Measurements from ENCODE around the gene AACS.
"Not testable (repeated sequence)": the region's sequence is repeated elsewhere in the genome, so short reads cannot be mapped to it uniquely, and the experiment has no call there.

The AACS gene

GRCh38 chr12:125092872-125093680 is 27.8 kb downstream of the AACS start:
- no peak for DNase-seq

GRCh38 chr12:125093681-125094330 is 28.6 kb downstream of the AACS start:
- peak; percentile 21 for DNase-seq

GRCh38 chr12:125096894-125097293 is 31.7 kb downstream of the AACS start:
- DNase-seq, result no peak

GRCh38 chr12:125097427-125097826 is 32.2 kb downstream of the AACS start:
- no peak for DNase-seq

- DNase-seq, result no peak
Measured at GRCh38 chr12:125098676-125099408, 33.6 kb downstream of the AACS start.

GRCh38 chr12:125099409-125099782 is 34.2 kb downstream of the AACS start:
- no peak for DNase-seq

- no peak for DNase-seq
Measured at GRCh38 chr12:125100551-125101434, 35.6 kb downstream of the AACS start.

GRCh38 chr12:125104982-125105381 is 39.7 kb downstream of the AACS start:
- DNase-seq, result no peak

- no peak for DNase-seq
Measured at GRCh38 chr12:125105600-125105999, 40.4 kb downstream of the AACS start.

- DNase-seq, result no peak
Measured at GRCh38 chr12:125110641-125111360, 45.6 kb downstream of the AACS start.

- no peak for DNase-seq
Measured at GRCh38 chr12:125111403-125111802, 46.2 kb downstream of the AACS start.

GRCh38 chr12:125112614-125113013 is 47.4 kb downstream of the AACS start:
- not testable (repeated sequence) for DNase-seq

- DNase-seq, result no peak
Measured at GRCh38 chr12:125113263-125113662, 48.0 kb downstream of the AACS start.

- no peak for DNase-seq
Measured at GRCh38 chr12:125113789-125114188, 48.6 kb downstream of the AACS start.

- no peak for DNase-seq
Measured at GRCh38 chr12:125114365-125115141, 49.3 kb downstream of the AACS start.

- DNase-seq, result no peak
Measured at GRCh38 chr12:125120566-125120965, 55.3 kb downstream of the AACS start.

GRCh38 chr12:125121106-125121505 is 55.9 kb downstream of the AACS start:
- no peak for DNase-seq

- DNase-seq, result no peak
Measured at GRCh38 chr12:125122668-125123067, 57.4 kb downstream of the AACS start.

GRCh38 chr12:125124320-125124966 is 59.2 kb downstream of the AACS start:
- DNase-seq, result no peak

- DNase-seq, result no peak
Measured at GRCh38 chr12:125125271-125125670, 60.0 kb downstream of the AACS start.
